IPS DF 6.9 (cell line): ENCODE data around the gene COLEC11.

Experiments
- DNase-seq: peaks from one replicate; pipeline ENCODE4 v3.0.0-alpha.2; 2013; ENCODE audit warnings: low read depth, low spot score
- H3K27ac ChIP-seq: one replicate; pipeline ENCODE4 v1.5.1; 2013; ENCODE audit warnings: low read length, control low read depth
- H3K27me3 ChIP-seq: 2 replicates; pipeline ENCODE4 v1.6.1; 2013; ENCODE audit warnings: mild to moderate bottlenecking, low read length; ENCODE audit not compliant: control insufficient read depth, insufficient read depth
- H3K36me3 ChIP-seq: 2 replicates; pipeline ENCODE4 v1.6.1; 2013; ENCODE audit warnings: low read length; ENCODE audit not compliant: control insufficient read depth, insufficient read depth
- H3K4me1 ChIP-seq: 2 replicates; pipeline ENCODE4 v1.6.1; 2013; ENCODE audit warnings: low read length; ENCODE audit not compliant: control insufficient read depth, insufficient read depth
- H3K4me3 ChIP-seq: 2 replicates; pipeline ENCODE4 v1.5.1; 2013; ENCODE audit warnings: mild to moderate bottlenecking, low read length
- H3K9me3 ChIP-seq: 2 replicates; pipeline ENCODE4 v1.6.1; 2013; ENCODE audit warnings: low read length, inconsistent platforms; ENCODE audit not compliant: control insufficient read depth, insufficient read depth
- WGBS: extraction: QIAGEN DNeasy Blood & Tissue Kit; methylation state at CpG from one replicate; pipeline ENCODE4 v1.1.7; 2013; ENCODE audit warnings: mixed read lengths, missing lambda C conversion rate; ENCODE audit not compliant: insufficient read length, insufficient coverage; 5-methylcytosine and 5-hydroxymethylcytosine counted together

COLEC11 gene

DNA sequence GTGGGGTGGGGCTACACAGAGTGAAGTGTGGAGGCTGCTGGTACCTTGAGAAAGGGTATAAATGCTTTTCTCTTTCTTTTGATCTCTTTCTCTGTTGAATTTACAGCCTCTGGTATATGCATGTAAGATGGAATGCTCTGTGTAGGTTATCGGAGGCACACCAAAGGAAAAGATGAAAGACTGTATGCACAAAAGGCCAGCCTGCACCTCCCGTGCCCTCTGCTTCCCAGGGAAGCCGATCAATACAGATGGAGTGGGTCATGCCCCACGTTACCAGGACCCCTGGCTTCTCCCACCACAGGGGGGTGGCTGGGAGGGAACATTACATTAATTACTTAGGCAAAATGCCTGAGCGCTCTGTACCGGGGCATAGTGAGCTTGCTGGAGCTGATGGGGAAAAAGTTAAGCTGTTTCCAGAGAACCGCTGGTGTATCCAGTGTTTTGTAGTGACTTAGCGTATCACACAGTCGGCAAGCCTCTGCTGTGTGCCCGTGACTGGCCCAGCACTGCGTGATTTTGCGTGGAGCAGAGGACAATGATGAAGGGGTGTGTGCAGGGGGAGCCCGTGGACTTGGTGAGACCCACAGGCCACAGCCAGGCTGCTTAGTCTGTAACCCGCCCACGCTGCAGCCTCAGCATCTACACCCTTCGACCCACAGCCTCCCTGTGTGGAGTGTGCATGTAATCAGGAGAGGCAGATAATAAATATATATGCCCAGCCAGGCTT lies 71.1 kb downstream of the COLEC11 start:
- WGBS = no CpG with 5 or more reads among the region's 16 CpGs
- no peaks in the 10 kb centered on the region; the same call in 1 of the 2 replicates for H3K27me3 ChIP-seq
- no peak overlapping the region for H3K4me3 ChIP-seq
- H3K27ac ChIP-seq = no peak overlapping the region
- H3K4me1 ChIP-seq = no peaks in the 10 kb centered on the region
- H3K9me3 ChIP-seq = no peaks in the 10 kb centered on the region
- DNase-seq = no peak
- no peaks in the 10 kb centered on the region for H3K36me3 ChIP-seq

DNA sequence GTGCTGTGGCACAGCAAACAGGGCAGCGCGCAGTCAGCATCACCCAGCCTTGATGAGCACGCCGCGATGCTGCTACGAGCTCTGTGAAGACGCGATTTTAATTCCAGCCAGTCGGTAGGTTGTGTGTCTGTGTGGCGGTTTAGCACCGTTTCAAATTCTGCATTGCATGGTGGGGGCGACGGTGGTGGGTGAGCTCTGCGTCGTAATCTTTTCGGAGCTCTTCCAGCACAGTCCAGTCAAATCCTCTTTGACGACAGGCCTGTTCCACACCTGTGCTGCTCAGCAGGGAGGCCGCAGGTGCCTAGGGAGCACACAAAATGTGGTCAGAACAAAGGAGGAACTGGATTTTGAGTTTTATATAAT lies 71.7 kb downstream of the COLEC11 start:
- no peaks in the 10 kb centered on the region for H3K36me3 ChIP-seq
- H3K27me3 ChIP-seq = no peaks in the 10 kb centered on the region; the same call in 1 of the 2 replicates
- WGBS = no CpG with 5 or more reads among the region's 18 CpGs
- no peaks in the 10 kb centered on the region for H3K9me3 ChIP-seq
- no peak overlapping the region for H3K4me3 ChIP-seq
- no peaks in the 10 kb centered on the region for H3K4me1 ChIP-seq
- no peak overlapping the region for H3K27ac ChIP-seq
- no peak for DNase-seq

DNA sequence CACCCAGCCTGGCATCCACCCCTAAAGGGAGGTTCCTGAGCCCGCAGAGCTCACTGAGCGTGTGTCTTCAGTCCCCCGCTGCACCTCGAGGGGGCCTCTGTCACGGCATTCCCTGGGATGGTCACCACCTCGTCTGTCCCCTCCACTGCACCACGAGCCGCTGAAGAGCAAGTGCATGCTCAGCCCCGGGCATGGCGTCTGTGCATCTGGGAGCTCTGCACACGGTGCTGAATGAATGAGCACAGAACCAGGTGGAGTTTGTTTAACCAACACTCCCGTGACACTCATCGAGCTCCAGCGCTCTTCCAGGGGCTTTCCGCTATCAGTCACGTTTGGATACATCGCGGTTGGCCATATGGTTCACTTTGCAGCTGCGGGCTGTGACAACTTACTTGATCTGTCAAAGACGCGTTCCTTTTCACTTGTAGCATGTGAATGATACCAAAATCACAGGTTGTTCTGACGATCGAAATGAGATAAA lies 72.3 kb downstream of the COLEC11 start:
- no peaks in the 10 kb centered on the region for H3K36me3 ChIP-seq
- H3K4me1 ChIP-seq = no peaks in the 10 kb centered on the region
- no peak for DNase-seq
- no peaks in the 10 kb centered on the region for H3K9me3 ChIP-seq
- no CpG with 5 or more reads among the region's 23 CpGs for WGBS
- H3K27ac ChIP-seq = no peak overlapping the region
- no peaks in the 10 kb centered on the region; the same call in 1 of the 2 replicates for H3K27me3 ChIP-seq
- no peak overlapping the region; the same call in 1 of the 2 replicates for H3K4me3 ChIP-seq

DNA sequence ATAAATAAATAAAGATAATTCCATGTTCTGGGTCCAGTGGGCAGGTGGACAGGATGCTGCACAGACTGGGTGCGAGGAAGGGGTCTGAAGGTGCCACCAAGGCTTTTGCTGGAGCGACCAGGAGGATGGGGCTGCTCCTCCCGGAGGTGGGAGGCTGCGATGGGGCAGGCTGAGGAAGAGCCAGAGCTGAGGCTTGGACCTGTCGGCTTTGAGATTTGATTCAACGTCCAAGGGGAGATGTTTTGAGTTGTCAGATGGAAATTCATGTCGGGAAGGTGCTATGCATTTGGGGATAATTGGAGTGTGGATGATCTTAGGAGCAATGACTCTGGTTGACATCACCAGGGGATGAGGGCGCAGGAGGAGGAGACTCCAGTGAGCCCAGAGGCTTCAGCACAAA lies 74.7 kb downstream of the COLEC11 start:
- Histone ChIP-seq H3K4me1 (no peaks in the 10 kb centered on the region), H3K9me3 (no peaks in the 10 kb centered on the region), H3K36me3 (no peaks in the 10 kb centered on the region), H3K4me3 (no peak overlapping the region), H3K27me3 (no peaks in the 10 kb centered on the region), H3K27ac (no peak overlapping the region)
- DNase-seq = no peak
- WGBS = no CpG with 5 or more reads among the region's 8 CpGs

DNA sequence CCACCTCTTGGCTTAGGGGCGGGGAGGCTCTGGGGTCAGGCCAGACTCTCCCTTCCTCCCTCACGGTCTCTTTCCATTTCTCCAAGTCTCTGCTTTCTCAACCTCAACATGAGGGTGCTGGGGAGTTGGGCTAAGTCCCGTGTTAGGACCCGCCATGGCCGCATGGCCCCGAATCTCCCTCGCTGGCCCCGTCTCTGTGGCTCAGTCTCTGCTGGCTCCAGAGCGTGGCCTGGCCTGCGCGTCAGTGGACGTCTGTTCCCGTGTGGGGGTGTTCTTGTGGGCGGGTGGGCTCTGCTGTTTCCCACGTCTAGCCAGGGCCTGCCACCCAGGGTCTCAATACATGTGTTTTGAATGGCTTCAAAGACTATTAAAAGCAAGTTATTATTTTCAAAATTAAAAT lies 75.5 kb downstream of the COLEC11 start:
- DNase-seq = no peak
- Histone ChIP-seq H3K4me1 (no peaks in the 10 kb centered on the region), H3K36me3 (no peaks in the 10 kb centered on the region), H3K4me3 (no peak overlapping the region), H3K27me3 (no peaks in the 10 kb centered on the region), H3K27ac (no peak overlapping the region), H3K9me3 (no peaks in the 10 kb centered on the region)
- WGBS = no CpG with 5 or more reads among the region's 15 CpGs

DNA sequence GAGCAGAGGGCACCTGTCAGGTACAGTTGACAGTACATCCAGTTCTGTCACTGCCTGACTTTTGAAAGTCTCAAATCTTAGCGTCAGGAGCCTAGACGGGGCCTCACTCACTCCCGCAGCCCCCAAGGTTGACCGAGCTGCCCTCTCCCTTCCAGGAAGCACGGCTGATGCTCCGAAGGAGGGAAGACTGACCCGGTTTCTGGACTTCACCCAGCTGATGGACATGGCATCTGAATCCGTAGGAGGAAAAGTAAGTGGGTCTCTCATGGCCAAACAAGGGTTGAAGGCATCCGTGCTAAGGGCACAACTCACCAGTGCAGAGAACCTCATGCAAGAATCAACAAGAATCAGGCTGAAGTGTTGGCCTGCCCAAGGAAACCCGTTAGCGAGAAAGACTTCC lies 76.0 kb downstream of the COLEC11 start:
- no peaks in the 10 kb centered on the region for H3K4me1 ChIP-seq
- H3K36me3 ChIP-seq = no peaks in the 10 kb centered on the region
- WGBS = no CpG with 5 or more reads among the region's 11 CpGs
- no peak for DNase-seq
- no peaks in the 10 kb centered on the region for H3K9me3 ChIP-seq
- no peak overlapping the region for H3K27ac ChIP-seq
- no peak overlapping the region for H3K4me3 ChIP-seq
- no peaks in the 10 kb centered on the region for H3K27me3 ChIP-seq

DNA sequence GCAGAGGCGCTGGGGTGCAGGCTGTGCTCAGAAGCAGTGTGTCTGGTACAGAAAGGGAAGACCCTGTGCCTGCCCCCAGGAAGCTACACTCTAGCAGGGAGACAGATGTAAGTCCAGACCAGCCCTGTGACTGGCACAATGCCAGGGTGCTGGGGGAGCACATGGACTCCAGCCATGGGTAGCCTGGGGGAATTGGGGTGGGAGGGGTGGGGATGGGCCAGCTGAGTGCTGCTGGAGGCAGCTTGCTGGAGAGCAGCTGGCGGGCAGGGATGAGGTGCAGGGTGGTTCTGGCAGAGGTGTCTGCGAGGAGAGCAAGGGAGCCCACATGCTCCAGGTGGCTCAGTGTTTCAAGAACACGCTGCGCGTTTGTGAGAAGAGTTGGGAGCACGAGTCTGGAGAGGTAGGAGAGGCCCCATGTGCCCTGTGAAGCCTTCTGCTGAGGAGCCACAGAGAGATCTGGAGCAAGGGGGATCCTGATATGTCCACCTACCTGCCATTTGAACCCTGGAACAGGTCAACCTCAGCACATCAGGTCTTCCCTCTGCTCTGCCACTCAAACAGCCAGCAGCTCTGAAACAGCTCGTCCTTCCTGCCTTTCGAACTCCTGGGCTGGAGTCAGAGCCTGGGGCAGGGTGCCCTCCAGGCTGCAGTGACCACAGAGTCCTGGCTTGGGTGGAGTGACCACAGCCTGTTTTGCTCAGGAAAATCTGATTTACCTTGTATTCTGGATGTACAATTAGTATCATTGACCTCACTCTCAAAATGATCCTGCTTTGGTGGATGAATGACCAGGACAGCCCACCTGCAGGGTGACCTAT lies 78.2 kb downstream of the COLEC11 start:
- no peaks in the 10 kb centered on the region for H3K27me3 ChIP-seq
- no peaks in the 10 kb centered on the region for H3K9me3 ChIP-seq
- no peaks in the 10 kb centered on the region for H3K36me3 ChIP-seq
- H3K4me3 ChIP-seq = no peak overlapping the region
- no peak for DNase-seq
- H3K4me1 ChIP-seq = no peaks in the 10 kb centered on the region
- no peak overlapping the region for H3K27ac ChIP-seq
- no CpG with 5 or more reads among the region's 9 CpGs for WGBS

DNA sequence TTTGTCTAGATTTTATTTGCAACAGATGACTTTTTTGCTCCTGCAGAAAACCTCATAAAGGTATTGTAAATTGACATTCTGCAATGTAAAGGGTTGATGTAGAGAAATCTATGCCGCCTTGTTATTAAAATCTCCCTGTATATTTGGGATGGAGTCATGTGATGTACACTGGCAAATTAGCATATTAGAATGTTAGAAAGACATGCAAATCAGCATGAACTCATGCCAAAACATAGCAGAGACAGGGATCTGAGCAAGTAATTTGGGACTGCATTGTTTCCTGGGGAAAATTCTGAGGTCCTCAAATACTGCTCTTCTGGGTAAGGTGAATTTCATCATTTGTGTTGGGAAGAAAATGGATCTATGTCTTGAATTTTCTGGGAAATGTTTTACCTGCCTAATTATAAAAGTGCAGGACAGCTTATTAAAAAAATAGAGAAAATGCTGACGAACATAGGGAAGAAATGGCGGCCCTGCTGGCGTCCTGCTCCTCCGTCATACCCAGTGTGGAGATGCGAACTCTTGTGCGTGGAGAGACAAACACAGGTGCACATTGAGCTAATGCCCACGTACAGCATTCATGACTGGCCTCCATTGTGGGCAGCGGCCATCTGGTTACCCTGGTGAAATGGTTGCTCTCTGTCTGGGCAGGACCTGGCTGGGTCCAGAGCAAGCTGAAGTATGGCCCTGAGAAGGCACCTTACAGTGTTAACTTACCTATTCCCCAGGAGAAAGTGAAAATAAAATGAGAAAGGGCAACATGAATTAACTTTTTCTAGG lies 79.3 kb downstream of the COLEC11 start:
- Histone ChIP-seq H3K9me3 (no peaks in the 10 kb centered on the region), H3K4me1 (no peaks in the 10 kb centered on the region), H3K4me3 (no peak overlapping the region), H3K27ac (no peak overlapping the region), H3K27me3 (no peaks in the 10 kb centered on the region), H3K36me3 (no peaks in the 10 kb centered on the region)
- WGBS = no CpG with 5 or more reads among the region's 9 CpGs
- DNase-seq = no peak

DNA sequence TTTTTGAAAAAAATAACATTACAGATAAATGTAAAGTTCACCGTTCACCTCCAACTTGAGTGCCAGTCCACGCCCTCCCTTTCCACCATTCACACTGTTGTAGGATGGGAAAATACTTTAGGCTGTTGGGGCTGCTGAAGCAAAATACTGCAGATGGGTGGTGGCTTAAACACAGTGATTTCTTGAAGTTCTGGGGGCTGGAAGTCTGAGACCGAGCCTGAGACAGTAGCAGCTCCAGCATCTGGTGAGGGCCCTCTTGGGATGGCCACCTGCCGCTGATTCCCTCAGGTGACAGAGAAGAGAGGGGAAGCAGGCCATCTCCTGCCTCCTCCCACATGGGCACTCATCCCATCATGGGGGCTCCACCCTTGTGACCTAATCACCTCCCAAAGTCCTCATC lies 80.8 kb downstream of the COLEC11 start:
- Histone ChIP-seq H3K27me3 (no peaks in the 10 kb centered on the region), H3K4me3 (no peak overlapping the region), H3K4me1 (no peaks in the 10 kb centered on the region), H3K9me3 (no peaks in the 10 kb centered on the region), H3K27ac (no peak overlapping the region), H3K36me3 (no peaks in the 10 kb centered on the region)
- DNase-seq = no peak
- no CpG with 5 or more reads among the region's 4 CpGs for WGBS

DNA sequence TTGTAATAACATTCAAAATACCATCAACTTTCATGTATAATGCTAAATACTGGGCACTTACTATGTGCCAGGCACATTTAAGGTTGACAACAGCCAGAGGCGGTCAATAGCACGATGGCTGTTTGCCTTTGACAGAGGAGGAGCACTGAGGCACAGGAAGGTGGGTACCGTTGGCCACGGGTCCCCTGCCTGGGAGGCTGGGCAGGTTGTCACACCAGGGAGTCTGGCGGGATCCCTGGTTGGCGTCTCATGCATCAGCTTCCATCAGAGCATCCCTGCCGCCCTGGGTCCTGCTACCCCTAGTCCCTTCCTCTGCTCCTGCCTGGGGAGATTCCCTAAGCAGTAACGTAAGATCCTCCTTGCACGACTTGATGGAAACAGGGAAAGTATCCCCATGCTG lies 82.5 kb downstream of the COLEC11 start:
- H3K27me3 ChIP-seq = no peaks in the 10 kb centered on the region
- H3K27ac ChIP-seq = no peak overlapping the region
- no peaks in the 10 kb centered on the region for H3K4me1 ChIP-seq
- no peaks in the 10 kb centered on the region for H3K9me3 ChIP-seq
- WGBS = no CpG with 5 or more reads among the region's 9 CpGs
- no peaks in the 10 kb centered on the region for H3K36me3 ChIP-seq
- no peak for DNase-seq
- H3K4me3 ChIP-seq = no peak overlapping the region
